Mucosa of stomach (tissue), 1 donor: ENCODE measurements around the gene EIF3L.
"Not testable (repeated sequence)": the region's sequence is repeated elsewhere in the genome, so short reads cannot be mapped to it uniquely, and the experiment has no call there.

ENCODE experiments used
- H3K27me3 ChIP-seq: one replicate; pipeline ENCODE4 v1.7.0; 2013; ENCODE audit warnings: mild to moderate bottlenecking, low read length; ENCODE audit not compliant: control insufficient read depth, insufficient read depth
- H3K36me3 ChIP-seq: one replicate; pipeline ENCODE4 v1.7.0; 2013; ENCODE audit warnings: low read length; ENCODE audit not compliant: control insufficient read depth, insufficient read depth
- H3K4me1 ChIP-seq: one replicate; pipeline ENCODE4 v1.7.0; 2013; ENCODE audit warnings: mild to moderate bottlenecking, low read length; ENCODE audit not compliant: control insufficient read depth, insufficient read depth
- H3K4me3 ChIP-seq: one replicate; pipeline ENCODE4 v1.7.0; 2013; ENCODE audit warnings: low read length
- H3K9ac ChIP-seq: one replicate; pipeline ENCODE4 v1.7.0; 2013; ENCODE audit warnings: mild to moderate bottlenecking, low read length, moderate library complexity
- H3K9me3 ChIP-seq: one replicate; pipeline ENCODE4 v1.7.0; 2013; ENCODE audit warnings: mild to moderate bottlenecking, low read length, moderate library complexity; ENCODE audit not compliant: control insufficient read depth
- donor health status: Pancreatic carcinoma.

Gene EIF3L

GRCh38 chr22:37849089-37849751 lies at the start of gene EIF3L:
EIF3L (plus strand) TSS chr22:37849419; CDS start chr22:37849450, 31 bp downstream.
- H3K4me1 ChIP-seq = peaks cover 18% of the 10 kb centered on the region
- peaks cover 9% of the 10 kb centered on the region for H3K36me3 ChIP-seq
- H3K9me3 ChIP-seq = no peaks in the 10 kb centered on the region
- H3K27me3 ChIP-seq = no peaks in the 10 kb centered on the region
- H3K4me3 ChIP-seq = peak within 1 kb of the TSS; percentile 76
- H3K9ac ChIP-seq = peak within 1 kb of the TSS; percentile 86

GRCh38 chr22:37799979-37800378 lies 49.2 kb upstream of the EIF3L start:
- not testable (repeated sequence) for H3K9me3 ChIP-seq, H3K36me3 ChIP-seq, H3K9ac ChIP-seq, H3K27me3 ChIP-seq, H3K4me3 ChIP-seq
- peaks cover 19% of the 10 kb centered on the region for H3K4me1 ChIP-seq

- Histone ChIP-seq H3K4me1 (peaks cover 25% of the 10 kb centered on the region), H3K9me3 (no peaks in the 10 kb centered on the region), H3K36me3 (no peaks in the 10 kb centered on the region), H3K27me3 (peaks cover 3% of the 10 kb centered on the region), H3K9ac (peak overlapping the region; percentile 82), H3K4me3 (peak overlapping the region; percentile 35)
Observed at GRCh38 chr22:37801946-37802309, 47.3 kb upstream of the EIF3L start.

- peaks cover 25% of the 10 kb centered on the region for H3K4me1 ChIP-seq
Observed at GRCh38 chr22:37802310-37803194, 46.7 kb upstream of the EIF3L start.

GRCh38 chr22:37803195-37803638 lies 46.0 kb upstream of the EIF3L start:
- no peaks in the 10 kb centered on the region for H3K36me3 ChIP-seq

More at GRCh38 chr22:37802310-37803194, 46.7 kb upstream of the EIF3L start:
- peak overlapping the region; percentile 82 for H3K9ac ChIP-seq
- H3K27me3 ChIP-seq = peaks cover 3% of the 10 kb centered on the region
- H3K9me3 ChIP-seq = no peaks in the 10 kb centered on the region
- peak overlapping the region; percentile 35 for H3K4me3 ChIP-seq
- no peaks in the 10 kb centered on the region for H3K36me3 ChIP-seq

GRCh38 chr22:37803639-37804351 lies 45.4 kb upstream of the EIF3L start:
- Histone ChIP-seq H3K9me3 (no peaks in the 10 kb centered on the region), H3K4me3 (peak overlapping the region; percentile 35), H3K36me3 (no peaks in the 10 kb centered on the region), H3K9ac (peak overlapping the region; percentile 82), H3K27me3 (peaks cover 3% of the 10 kb centered on the region), H3K4me1 (peaks cover 35% of the 10 kb centered on the region)

More at GRCh38 chr22:37803195-37803638, 46.0 kb upstream of the EIF3L start:
- Histone ChIP-seq H3K27me3 (peaks cover 3% of the 10 kb centered on the region), H3K4me3 (peak overlapping the region; percentile 35), H3K4me1 (peaks cover 29% of the 10 kb centered on the region), H3K9me3 (no peaks in the 10 kb centered on the region), H3K9ac (peak overlapping the region; percentile 82)

- Histone ChIP-seq H3K27me3 (peaks cover 3% of the 10 kb centered on the region), H3K36me3 (no peaks in the 10 kb centered on the region), H3K4me3 (no peak overlapping the region), H3K9ac (peak overlapping the region; percentile 68), H3K4me1 (peaks cover 41% of the 10 kb centered on the region), H3K9me3 (no peaks in the 10 kb centered on the region)
Observed at GRCh38 chr22:37804352-37804880, 44.8 kb upstream of the EIF3L start.

- peaks cover 3% of the 10 kb centered on the region for H3K27me3 ChIP-seq
Observed at GRCh38 chr22:37804881-37805809, 44.1 kb upstream of the EIF3L start.

GRCh38 chr22:37805810-37806277 lies 43.4 kb upstream of the EIF3L start:
- Histone ChIP-seq H3K9me3 (no peaks in the 10 kb centered on the region), H3K4me3 (peak overlapping the region; percentile 94), H3K27me3 (peaks cover 3% of the 10 kb centered on the region), H3K9ac (peak overlapping the region; percentile 96), H3K36me3 (no peaks in the 10 kb centered on the region), H3K4me1 (peaks cover 42% of the 10 kb centered on the region)

More at GRCh38 chr22:37804881-37805809, 44.1 kb upstream of the EIF3L start:
- Histone ChIP-seq H3K9ac (peak overlapping the region; percentile 96), H3K4me3 (peak overlapping the region; percentile 94), H3K36me3 (no peaks in the 10 kb centered on the region), H3K4me1 (peaks cover 42% of the 10 kb centered on the region), H3K9me3 (no peaks in the 10 kb centered on the region)

GRCh38 chr22:37806409-37807333 lies 42.5 kb upstream of the EIF3L start:
- Histone ChIP-seq H3K27me3 (peaks cover 3% of the 10 kb centered on the region), H3K4me3 (peak overlapping the region; percentile 94), H3K4me1 (peaks cover 42% of the 10 kb centered on the region), H3K9ac (peak overlapping the region; percentile 96), H3K36me3 (no peaks in the 10 kb centered on the region), H3K9me3 (no peaks in the 10 kb centered on the region)
